ENCODE results near the gene STEAP1B.
"Not testable (repeated sequence)": the region's sequence is repeated elsewhere in the genome, so short reads cannot be mapped to it uniquely, and the experiment has no call there.

STEAP1B gene

DNA sequence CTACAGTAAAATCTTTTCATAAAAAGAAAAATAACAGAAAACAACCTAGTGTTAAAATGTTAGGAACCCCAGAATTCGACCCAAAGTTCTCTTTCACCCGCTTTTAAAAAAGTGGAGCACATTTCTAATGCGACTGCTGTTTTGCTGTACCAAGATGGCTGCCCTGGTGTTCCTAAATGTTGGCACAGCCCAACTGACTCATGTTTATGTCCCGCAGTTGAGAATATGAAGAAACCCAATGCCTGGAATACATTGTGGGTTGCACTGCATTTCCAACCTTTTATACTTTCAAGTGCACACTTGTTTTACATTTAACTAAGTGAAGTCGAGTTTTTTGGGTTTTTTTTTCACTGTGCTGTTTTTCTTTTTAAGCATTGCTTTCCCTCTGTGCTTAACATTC is 944 bp downstream of the STEAP1B start:
- no peak for DNase-seq (ENCODE audit: low read depth in 4 of 4, low spot score in 1 of 4)

DNA sequence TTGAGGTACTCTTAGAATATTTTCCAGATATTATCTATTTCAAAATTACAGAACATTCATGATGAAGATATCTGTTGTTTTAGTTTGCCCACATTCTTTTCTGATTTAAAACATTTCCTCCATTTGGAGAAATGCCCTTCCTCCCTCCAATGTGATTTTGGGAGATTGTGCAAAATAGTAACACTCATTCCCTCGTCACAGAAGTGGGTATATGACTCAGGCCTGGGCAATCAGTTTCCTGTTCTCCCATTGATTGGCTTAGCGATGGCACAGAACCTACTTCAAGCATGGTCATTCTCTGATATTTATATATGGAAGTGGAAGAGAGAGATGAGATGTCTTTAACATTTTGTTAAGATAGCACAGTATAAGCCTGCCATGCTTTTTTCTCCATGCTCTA is 3.1 kb downstream of the STEAP1B start:
- DNase-seq (ENCODE audit: low read depth in 4 of 4, low spot score in 1 of 4), result not testable (repeated sequence)

DNA sequence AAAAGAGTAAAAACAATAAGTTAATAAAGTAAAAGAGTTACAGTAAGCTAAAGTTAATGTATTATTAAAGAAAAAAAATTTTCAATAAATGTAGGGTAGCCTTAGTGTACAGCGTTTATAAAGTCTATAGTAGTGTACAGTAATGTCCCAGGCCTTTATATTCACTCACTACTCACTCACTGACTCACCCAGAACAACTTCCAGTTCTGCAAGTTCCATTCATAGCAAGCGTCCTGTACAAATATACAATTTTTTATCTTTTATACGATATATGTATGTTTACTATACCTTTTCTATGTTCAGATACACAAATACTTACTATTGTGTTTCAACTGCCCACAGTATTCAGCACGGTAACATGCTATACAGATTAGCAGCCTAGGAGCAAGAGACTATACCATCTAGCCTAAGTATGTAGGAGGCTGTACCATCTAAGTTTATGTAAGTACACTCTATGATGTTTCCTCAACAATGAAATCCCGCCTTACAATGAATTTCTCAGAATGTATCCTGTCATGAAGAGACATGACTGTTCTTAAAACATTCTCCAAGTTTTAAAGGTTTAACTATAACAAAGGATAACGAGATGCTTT is 3.6 kb downstream of the STEAP1B start:
- not testable (repeated sequence) for DNase-seq (ENCODE audit: low read depth in 4 of 4, low spot score in 1 of 4)

DNA sequence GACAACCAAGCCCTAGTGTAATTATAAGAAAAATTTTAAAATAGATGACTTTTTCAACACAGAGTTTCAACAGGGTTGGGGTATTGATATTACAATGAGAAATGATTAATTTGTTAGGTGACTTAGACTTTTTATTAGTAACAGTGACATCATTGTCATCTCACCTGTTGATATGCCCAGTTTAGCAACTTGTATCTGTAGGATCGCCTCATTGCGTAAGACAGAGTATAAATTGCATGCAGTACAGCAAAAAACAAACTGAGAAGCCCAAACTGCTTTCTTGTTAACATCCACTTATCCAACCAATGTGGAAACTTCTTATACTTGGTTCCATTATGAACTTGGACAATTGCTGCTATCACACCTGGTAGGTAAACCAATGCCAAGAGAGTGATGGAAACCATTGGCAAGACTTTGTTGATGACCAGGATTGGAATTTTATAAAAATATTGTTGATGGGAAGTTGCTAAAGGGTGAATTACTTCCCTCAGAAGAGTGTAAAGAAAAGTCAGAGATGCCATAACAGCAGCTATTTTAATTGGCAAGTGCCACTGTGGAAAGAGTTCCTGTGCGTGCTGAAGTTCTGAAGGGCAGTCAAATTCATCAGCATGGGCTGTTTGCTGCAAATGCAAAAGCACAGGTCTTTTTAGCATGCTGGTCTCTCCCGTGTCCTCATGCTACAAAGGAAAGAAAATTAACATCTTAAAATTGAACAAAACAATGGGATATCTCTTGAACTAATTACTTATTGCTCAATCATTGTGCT is 6.6 kb downstream of the STEAP1B start:
- not testable (repeated sequence) for DNase-seq (ENCODE audit: low read depth in 4 of 4, low spot score in 1 of 4)

DNA sequence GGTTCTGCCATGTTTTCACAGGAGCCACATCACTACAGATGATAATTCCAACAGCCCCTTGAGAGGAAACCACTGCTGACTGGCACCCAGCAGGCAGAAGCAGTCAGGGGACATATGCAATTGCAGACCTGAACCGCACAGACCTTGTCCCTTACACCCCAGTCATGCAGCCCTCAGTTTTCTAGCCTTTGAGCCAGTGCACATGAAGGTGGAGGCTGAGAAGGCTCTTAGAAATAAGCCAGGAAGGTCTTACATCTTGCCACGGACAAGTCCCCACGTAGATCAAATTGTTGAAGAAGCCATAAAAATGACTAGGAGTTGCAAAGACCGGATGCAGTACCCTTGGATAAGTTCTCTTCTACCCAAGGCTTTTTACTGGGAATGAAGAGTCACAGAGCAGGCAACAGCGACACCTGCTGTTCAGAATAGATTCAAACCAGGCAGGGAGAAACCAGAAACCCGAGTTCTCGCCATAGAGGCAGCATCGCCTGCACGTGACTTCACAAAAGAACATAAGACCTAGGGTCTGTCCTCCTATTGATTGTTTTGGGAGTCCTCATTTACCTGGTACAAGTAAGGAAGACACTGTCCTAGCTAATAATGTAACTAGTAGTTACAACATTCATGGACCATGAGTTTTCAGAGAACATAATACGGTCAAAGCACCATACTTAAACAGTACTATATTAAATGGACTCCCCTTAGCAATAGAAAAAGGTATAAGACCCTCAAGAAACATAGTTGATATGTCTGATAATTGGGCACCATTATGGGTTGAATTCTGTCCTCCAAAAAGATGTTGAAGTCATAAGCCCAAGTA is 11.1 kb downstream of the STEAP1B start:
- peak; percentile 32 to 54 (median 40) for DNase-seq (ENCODE audit: low read depth in 4 of 4, low spot score in 1 of 4)

DNA sequence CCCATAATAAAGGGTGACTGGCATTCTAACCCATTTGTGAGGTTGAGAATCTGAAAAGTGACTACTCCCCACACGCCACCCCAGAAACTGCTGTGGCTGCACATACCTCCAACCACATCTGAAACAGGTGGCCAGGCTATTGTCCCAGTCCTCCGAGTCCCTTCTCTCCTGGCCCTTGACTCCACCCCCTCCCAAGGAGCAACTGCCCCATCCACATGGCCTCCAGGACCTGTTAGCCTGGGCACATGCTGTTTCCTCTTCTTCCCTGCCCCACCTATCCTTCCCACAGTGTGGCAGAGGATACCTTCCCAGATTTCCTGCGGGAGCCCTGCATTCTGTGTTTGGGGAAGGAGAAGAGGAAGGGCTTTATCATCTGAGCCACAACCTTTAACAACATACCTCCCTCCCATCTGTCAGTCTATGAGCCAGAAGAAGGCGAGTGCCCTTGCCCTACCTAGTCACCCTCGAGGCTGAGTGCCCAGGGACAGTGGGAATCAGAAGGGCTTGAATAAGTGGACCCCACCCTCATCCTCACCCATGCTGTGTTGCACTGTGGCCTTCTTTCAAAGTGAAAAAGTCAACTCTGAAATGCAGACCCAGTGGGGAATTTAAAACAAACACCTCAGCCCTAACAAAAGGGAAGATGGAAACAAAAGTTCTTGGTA is 11.9 kb downstream of the STEAP1B start:
- no peak for DNase-seq (ENCODE audit: low read depth in 4 of 4, low spot score in 1 of 4)

DNA sequence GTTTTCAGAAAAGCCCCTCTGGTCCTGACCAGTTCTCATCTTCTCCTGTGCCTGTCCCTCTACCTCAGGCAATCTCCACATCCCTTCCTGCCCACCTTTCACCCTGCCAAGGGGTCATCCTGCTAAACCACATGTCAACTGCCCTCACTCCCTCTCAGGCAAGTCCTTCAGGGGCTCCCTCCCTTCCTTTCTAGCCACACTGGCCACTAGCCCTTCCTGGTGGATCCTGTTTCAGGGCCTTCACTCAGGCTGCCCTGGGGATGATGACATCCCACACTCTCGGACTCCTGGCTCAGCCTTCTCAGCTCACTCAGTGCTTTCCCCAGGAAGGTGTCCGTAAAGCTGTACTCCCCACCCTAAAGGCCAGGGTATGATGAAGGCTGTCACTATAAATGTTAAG is 13.4 kb downstream of the STEAP1B start:
- DNase-seq (ENCODE audit: low read depth in 4 of 4, low spot score in 1 of 4), result no peak

DNA sequence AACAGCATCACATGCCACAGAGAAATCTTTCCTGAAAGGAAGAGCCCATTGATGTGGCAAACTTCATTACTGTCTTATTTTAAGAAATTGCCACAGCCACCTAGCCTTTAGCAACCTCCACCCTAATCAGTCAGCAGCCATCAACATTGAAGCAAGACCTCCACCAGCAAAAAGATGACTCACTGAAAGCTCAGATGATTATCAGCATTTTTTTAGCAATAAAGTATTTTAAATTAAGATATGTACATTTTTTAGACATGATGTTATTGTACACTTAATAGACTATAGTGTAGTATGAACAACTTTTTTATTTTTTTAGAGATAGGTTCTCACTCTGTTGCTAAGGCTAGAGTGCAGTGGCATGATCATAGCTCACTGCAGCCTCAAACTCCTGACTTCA is 14.8 kb downstream of the STEAP1B start:
- no peak for DNase-seq (ENCODE audit: low read depth in 4 of 4, low spot score in 1 of 4)

DNA sequence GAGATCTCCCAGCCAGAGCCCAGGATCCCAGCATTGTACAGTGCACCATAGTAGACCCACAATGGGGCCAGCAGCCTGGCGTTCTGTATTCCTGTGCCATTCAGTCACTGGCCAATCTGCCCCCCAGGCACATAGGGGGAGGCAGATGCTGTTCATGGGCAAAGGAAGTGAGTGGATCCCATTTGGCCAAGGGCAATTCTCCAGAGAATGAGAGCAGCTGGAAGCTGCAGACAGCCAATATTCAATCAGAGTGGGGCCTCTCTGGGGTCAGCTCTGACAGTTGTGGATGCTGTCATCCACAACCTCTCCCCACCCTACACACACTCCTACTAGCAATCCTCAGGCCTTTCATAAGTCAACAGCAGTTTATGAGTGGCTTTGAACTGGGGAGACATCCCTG is 17.5 kb downstream of the STEAP1B start:
- DNase-seq (ENCODE audit: low read depth in 4 of 4, low spot score in 1 of 4), result no peak

DNA sequence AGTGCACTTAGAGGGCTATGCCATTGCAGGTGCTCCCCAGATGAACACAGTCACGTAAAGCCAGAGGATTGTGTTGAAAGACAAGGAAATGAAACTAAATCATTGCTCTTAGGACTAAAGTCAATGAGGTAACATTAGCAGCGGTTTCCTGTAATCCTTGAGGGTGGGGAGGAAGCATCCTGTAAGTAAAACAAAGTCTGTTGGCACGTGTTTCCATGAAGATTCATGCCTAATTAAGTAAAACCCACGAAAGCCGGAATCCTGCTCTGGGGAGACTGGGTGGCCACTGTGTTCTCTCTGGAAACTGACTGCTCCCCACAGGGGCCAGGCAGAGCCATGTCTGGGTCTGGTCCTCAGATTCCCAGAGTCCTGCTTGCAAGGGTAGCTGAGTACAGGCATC is 18.3 kb downstream of the STEAP1B start:
- no peak for DNase-seq (ENCODE audit: low read depth in 4 of 4, low spot score in 1 of 4)

DNA sequence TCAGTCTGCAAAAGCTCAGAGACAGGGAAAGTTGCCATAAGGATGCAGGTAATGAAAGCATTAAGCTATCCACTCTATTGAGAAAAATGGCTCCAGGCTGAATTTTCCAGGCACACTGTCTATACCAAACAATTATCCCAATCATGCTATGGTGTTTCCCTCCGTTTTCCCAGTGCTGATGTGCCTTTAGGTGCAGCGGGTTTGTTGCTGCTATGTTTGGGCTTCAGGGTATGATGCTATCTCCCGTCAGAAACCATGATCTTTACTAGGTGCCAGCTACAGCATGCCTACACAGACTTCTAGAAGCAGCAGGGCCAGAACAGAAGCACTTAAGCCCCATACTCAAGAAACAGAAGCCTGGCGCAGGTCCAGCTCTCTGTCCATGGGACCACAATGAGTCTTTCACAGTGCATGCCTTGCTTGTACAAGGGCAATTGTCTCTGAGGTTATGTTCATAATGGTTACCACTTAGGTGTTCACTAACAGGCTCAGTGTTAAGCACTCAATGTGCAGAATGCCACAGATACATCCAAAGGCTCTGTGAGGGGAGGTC is 19.4 kb downstream of the STEAP1B start:
- no peak for DNase-seq (ENCODE audit: low read depth in 4 of 4, low spot score in 1 of 4)

DNA sequence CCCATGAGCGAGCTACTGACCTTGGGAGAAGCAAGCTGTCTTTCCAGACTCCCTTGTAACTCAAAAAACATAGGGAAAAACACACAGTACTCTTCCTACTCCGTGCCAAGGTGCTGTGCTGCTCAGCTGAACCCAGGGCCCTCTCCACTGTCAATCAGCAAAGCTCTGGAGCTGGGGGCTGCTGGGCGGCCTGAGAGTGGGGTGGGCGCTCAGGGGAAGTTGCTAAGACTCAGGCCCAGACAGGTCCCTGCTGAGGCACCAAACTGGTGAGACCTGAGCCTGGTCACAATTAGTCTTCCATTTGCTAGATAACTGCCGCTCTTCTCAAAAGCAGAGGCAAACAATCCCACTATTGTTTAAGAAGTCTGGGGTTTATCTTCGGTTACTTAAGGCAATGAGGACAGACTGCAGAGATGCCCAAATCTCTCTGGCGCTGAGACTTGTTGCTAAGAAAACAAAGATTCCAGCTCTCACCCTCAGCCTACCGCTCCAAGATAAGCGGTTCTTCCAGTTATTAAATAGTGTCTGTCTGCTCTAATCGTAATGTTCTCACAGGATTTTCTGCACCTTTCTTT is 22.0 kb downstream of the STEAP1B start:
- DNase-seq (ENCODE audit: low read depth in 4 of 4, low spot score in 1 of 4), result no peak

DNA sequence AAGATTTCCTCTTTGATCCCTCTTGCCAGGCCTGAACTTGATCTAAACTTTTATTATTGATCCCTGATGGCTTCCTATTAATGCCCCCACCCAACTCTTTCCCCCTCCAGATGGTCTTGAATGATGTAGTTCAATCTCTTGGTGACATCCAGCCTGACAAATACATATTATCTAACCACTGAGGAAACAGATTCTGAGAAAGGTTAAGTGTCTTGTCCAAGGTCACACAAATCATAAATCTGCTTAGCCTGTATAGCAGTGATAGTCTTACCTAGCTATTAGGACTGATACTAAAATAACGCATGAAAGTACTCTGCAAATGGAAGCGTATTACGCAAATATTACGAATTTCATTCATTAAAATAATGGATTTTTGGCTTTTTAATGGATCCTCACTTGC is 22.7 kb downstream of the STEAP1B start:
- no peak for DNase-seq (ENCODE audit: low read depth in 4 of 4, low spot score in 1 of 4)

DNA sequence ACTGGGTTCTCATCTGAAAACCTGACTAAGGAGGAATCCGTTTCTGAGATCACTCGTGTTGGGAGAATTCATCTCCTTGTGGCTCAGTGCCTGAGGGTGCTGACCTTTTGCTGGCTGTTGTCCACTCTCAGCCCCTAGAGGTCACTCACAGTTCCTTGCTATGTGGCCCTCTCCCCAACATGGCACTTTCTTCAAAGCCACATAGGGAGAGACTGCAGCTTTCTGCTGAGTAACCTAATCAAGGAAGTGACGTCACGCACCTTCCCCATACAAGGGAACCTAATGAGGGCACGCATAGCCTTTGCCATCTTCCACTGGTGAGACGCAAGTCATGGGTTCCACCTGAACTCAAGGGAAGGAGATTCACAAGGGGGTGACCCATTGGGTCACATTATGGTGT is 23.2 kb downstream of the STEAP1B start:
- DNase-seq (ENCODE audit: low read depth in 4 of 4, low spot score in 1 of 4), result no peak

DNA sequence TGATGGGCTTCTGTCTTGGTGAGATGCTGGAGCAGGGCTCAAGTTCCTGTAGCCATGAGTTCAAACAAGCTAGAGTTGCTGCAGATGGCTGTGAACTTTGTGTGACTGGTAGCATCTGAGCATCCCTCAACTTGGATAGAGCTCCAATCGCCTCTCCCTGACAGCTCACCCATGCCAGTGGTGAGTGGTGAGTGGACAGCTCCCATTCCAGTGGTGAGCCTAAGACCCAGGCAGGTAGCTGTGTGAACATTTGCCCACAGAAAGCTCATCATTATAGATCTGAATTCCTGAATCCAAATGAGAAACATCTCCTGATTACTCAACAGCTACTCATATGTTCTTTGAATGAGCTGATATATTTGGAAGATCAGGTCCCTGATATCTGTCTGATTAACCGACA is 25.3 kb downstream of the STEAP1B start:
- DNase-seq (ENCODE audit: low read depth in 4 of 4, low spot score in 1 of 4), result no peak

DNA sequence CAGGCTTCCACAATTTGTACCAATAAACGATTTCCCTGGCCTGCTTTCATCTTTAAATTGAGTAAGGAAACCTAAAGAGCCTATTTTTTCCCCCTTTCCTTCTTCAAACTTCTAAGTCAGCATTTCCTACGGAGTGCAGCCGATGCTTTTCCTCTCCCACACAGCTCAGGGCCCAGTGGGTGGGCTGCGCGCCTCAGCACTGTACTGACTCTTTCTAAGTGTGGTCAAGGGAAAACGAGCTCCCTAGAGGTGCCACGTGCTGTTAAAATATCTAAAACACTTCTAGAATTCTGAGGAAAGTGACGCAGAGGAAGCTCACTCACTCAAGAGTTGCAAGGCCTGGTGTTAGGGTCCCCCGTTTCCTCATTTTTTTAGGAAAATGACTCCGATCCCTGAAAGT is 29.0 kb downstream of the STEAP1B start:
- DNase-seq (ENCODE audit: low read depth in 4 of 4, low spot score in 1 of 4), result no peak

DNA sequence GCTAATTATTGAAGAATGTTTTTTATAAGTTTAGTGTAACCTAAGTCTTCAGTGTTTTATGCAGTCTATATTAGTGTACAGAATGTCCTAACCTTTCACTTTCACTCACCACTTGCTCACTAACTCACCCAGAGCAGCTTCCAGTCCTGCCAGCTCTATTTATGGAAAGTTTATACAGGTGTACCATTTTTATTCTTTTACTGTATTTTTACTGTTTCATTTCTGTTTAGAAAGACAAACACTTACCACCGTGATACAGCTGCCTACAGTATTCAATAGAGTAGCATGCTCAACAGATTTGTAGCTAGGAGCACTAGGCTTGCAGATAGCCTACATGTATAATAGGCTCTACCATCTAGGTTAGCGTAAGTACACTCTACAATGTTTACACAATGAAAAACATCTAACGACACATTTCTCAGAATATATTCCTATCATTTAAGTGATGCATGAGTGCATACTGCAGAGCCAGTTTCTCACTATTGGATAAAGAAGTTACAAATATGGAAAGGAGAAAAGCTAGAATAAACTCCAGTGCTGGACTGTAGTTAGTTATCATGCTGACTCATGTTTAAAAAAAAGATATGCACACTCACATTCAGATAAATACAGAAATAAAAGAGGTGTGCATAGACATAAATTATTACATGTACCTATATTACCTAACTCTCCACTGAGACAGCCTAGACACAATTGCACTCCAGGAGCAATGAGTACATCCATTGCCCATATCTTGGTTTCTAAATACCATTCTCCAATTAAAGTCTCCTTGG is 30.4 kb downstream of the STEAP1B start:
- no peak for DNase-seq (ENCODE audit: low read depth in 4 of 4, low spot score in 1 of 4)

DNA sequence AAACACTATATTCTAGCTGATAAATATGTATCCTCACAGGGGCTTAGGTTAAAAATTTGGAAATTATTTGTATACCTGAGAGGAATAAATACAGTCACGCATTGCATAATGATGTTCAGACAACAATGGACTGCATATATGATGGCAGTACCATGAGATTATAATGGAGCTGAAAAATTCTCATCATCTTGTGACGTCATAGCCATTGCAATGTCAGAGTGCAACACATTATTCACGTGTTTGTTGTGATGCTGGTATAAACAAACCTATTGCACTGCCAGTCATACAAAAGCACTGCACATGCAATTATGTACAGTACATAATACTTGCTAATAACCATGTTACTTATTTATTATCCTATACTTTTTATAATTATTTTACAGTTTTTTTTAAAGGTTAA is 31.4 kb downstream of the STEAP1B start:
- no peak for DNase-seq (ENCODE audit: low read depth in 4 of 4, low spot score in 1 of 4)

DNA sequence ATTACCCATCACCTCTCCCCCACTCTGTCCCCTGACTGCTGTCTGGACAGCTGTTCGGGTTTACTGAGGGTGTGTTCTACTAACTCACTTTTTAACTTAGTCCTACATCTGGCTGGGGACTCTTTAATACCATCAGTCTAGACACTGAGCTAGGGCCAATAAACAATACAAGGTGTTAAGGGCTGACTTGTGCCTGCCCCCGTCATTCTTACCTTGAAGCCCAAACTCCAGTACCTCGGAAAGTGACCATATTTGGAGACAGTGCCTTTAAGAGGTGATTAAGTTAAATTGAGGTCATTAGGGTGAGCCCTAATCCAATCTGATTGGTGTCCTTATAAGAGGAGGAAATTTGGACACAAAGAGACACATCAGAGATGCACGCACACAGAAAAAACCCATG is 35.7 kb downstream of the STEAP1B start:
- no peak for DNase-seq (ENCODE audit: low read depth in 4 of 4, low spot score in 1 of 4)

DNA sequence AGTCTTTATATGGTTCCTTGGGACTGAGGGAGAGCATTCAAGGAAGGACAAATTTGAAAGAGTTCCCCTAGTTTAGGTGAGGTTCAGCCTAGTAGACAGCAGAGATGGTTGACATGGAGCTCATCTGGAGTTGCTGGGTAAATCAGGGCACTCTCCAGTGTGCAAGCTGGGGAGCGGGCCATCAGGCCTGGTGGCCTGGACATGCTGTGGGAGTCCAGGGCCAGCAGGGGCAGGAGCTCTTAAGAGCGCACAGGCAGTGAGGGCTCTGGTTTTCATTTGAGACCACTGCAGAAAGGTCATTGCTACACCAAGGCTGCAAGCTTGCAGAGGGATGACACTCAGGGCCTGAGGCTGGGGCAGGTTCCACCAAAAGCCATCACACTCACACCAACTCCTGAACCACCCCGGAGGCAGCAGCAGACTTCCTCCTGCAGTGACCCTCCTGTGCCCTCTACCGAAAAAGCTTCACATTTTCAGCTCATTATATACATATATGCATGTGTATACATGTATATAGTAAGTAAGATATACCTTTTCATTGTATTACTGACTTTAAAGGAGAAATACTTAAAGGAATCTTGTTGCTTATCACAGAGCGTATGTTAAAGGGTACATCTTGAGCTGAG is 39.5 kb downstream of the STEAP1B start:
- no peak for DNase-seq (ENCODE audit: low read depth in 4 of 4, low spot score in 1 of 4)
